T follicular helper cell (primary cell): Measurements from ENCODE around the gene TRA2A.

Experiments
- DNase-seq: peaks from one replicate; pipeline ENCODE4 v3.0.0-alpha.2; 2020; ENCODE audit warnings: low read depth

Gene TRA2A

GRCh38 chr7:23470330-23471105 lies 61.3 kb downstream of the TRA2A start, which contains the start of gene IGF2BP3:
Gene IGF2BP3 (minus strand): TSS chr7:23470491. CDS start chr7:23470110, 381 bp downstream.
- DNase-seq: no peak

GRCh38 chr7:23469961-23470250 lies 61.9 kb downstream of the TRA2A start:
- DNase-seq: no peak

GRCh38 chr7:23469150-23469960 lies 62.4 kb downstream of the TRA2A start:
- no peak for DNase-seq

- DNase-seq: no peak
Measured at GRCh38 chr7:23468526-23469149, 63.1 kb downstream of the TRA2A start.

- DNase-seq: no peak
Measured at GRCh38 chr7:23467806-23468525, 63.8 kb downstream of the TRA2A start.

- DNase-seq: no peak
Measured at GRCh38 chr7:23467291-23467805, 64.4 kb downstream of the TRA2A start.

- no peak for DNase-seq
Measured at GRCh38 chr7:23462846-23463245, 68.9 kb downstream of the TRA2A start.

GRCh38 chr7:23458044-23458443 lies 73.7 kb downstream of the TRA2A start:
- DNase-seq: no peak

GRCh38 chr7:23456093-23456492 lies 75.7 kb downstream of the TRA2A start:
- no peak for DNase-seq

- DNase-seq: no peak
Measured at GRCh38 chr7:23454881-23455526, 76.8 kb downstream of the TRA2A start.
